ENCODE results near the gene ASTN2. TPM values are rescaled to one million over a fixed set of nuclear protein-coding genes. Genes with fewer than 3 reads are reported as not detected.

Gene ASTN2
- total and polyA plus RNA-seq, 2 experiments from 2014 or later: 5.8 to 7.5 TPM

- Histone ChIP-seq H3K36me3 (ENCODE audit: low read depth) (no peaks in the 10 kb centered on the region), H3K27ac (no peak overlapping the region), H3K4me3 (no peak overlapping the region), H3K79me2 (ENCODE audit: insufficient read depth) (no peaks in the 10 kb centered on the region), H3K9ac (no peak overlapping the region), H3K9me3 (ENCODE audit: low read depth) (no peaks in the 10 kb centered on the region), H3K27me3 (replicated peaks; ENCODE audit: insufficient read depth) (no peaks in the 10 kb centered on the region), H2AFZ (no peak overlapping the region), H3K4me2 (ENCODE audit: unreplicated experiment) (no peak overlapping the region), H4K20me1 (ENCODE audit: insufficient read depth) (no peaks in the 10 kb centered on the region), H3F3A (ENCODE audit: insufficient read depth) (no peaks in the 10 kb centered on the region), H3K9me2 (ENCODE audit: insufficient read depth) (no peaks in the 10 kb centered on the region), H3K4me1 (ENCODE audit: insufficient read depth) (no peaks in the 10 kb centered on the region)
- 0% methylated on average over 1 of the region's 1 CpG for WGBS, 2 experiments (ENCODE audit: low coverage in 1 of 2, low lambda C conversion rate in 2 of 2, missing lambda C conversion rate in 2 of 2)
- TF ChIP-seq EZH2 (IDR thresholded peaks at IDR 0.05; ENCODE audit: insufficient read depth, poor library complexity, severe bottlenecking) (no peak), EZH2phosphoT487 (IDR thresholded peaks at IDR 0.05; ENCODE audit: insufficient read depth, low read depth) (no peak)
- peak; percentile 58 for DNase-seq
- in situ Hi-C loops (cut with MboI): no loop called here
Measured at GRCh38 chr9:117092582-117092981, 322.3 kb downstream of the ASTN2 start.

GRCh38 chr9:117091529-117091928, 323.3 kb downstream of the ASTN2 start:
- Histone ChIP-seq H3F3A (ENCODE audit: insufficient read depth) (no peaks in the 10 kb centered on the region), H3K9me3 (ENCODE audit: low read depth) (no peaks in the 10 kb centered on the region), H3K4me1 (ENCODE audit: insufficient read depth) (no peaks in the 10 kb centered on the region), H3K79me2 (ENCODE audit: insufficient read depth) (no peaks in the 10 kb centered on the region), H3K36me3 (ENCODE audit: low read depth) (no peaks in the 10 kb centered on the region), H3K9me2 (ENCODE audit: insufficient read depth) (no peaks in the 10 kb centered on the region), H3K4me2 (ENCODE audit: unreplicated experiment) (no peak overlapping the region), H3K9ac (no peak overlapping the region), H2AFZ (no peak overlapping the region), H3K27ac (no peak overlapping the region), H3K27me3 (replicated peaks; ENCODE audit: insufficient read depth) (no peaks in the 10 kb centered on the region), H3K4me3 (no peak overlapping the region), H4K20me1 (ENCODE audit: insufficient read depth) (no peaks in the 10 kb centered on the region)
- DNase-seq: no peak
- TF ChIP-seq EZH2phosphoT487 (IDR thresholded peaks at IDR 0.05; ENCODE audit: insufficient read depth, low read depth) (no peak), EZH2 (IDR thresholded peaks at IDR 0.05; ENCODE audit: insufficient read depth, poor library complexity, severe bottlenecking) (no peak)
- WGBS, 2 experiments (ENCODE audit: low coverage in 1 of 2, low lambda C conversion rate in 2 of 2, missing lambda C conversion rate in 2 of 2): 18 to 24% methylated on average over 4 of the region's 4 CpGs
- in situ Hi-C loops (cut with MboI): no loop called here

GRCh38 chr9:117088786-117089185, 326.1 kb downstream of the ASTN2 start:
- 22 to 30% methylated on average over 6 of the region's 6 CpGs for WGBS, 2 experiments (ENCODE audit: low coverage in 1 of 2, low lambda C conversion rate in 2 of 2, missing lambda C conversion rate in 2 of 2)
- H3K4me3 ChIP-seq: no peak overlapping the region
- no peaks in the 10 kb centered on the region for H3K4me1 ChIP-seq (ENCODE audit: insufficient read depth)
- H4K20me1 ChIP-seq (ENCODE audit: insufficient read depth): no peaks in the 10 kb centered on the region
- no peaks in the 10 kb centered on the region for H3K9me3 ChIP-seq (ENCODE audit: low read depth)
- H3K4me2 ChIP-seq (ENCODE audit: unreplicated experiment): no peak overlapping the region
- H3K27ac ChIP-seq: no peak overlapping the region
- no peaks in the 10 kb centered on the region for H3K9me2 ChIP-seq (ENCODE audit: insufficient read depth)
- H3K36me3 ChIP-seq (ENCODE audit: low read depth): no peaks in the 10 kb centered on the region
- no peak overlapping the region for H3K9ac ChIP-seq
- no peaks in the 10 kb centered on the region for H3K79me2 ChIP-seq (ENCODE audit: insufficient read depth)
- no peaks in the 10 kb centered on the region for H3K27me3 ChIP-seq (replicated peaks; ENCODE audit: insufficient read depth)
- in situ Hi-C loops (cut with MboI): no loop called here
- no peak overlapping the region for H2AFZ ChIP-seq
- TF ChIP-seq EZH2 (IDR thresholded peaks at IDR 0.05; ENCODE audit: insufficient read depth, poor library complexity, severe bottlenecking) (no peak), EZH2phosphoT487 (IDR thresholded peaks at IDR 0.05; ENCODE audit: insufficient read depth, low read depth) (no peak)
- DNase-seq: no peak
- H3F3A ChIP-seq (ENCODE audit: insufficient read depth): no peaks in the 10 kb centered on the region

- no peak overlapping the region for H3K4me3 ChIP-seq
- H4K20me1 ChIP-seq (ENCODE audit: insufficient read depth): no peaks in the 10 kb centered on the region
- DNase-seq: no peak
- H3K27ac ChIP-seq: no peak overlapping the region
- 12 to 14% methylated on average over 4 of the region's 4 CpGs for WGBS, 2 experiments (ENCODE audit: low coverage in 1 of 2, low lambda C conversion rate in 2 of 2, missing lambda C conversion rate in 2 of 2)
- H3K36me3 ChIP-seq (ENCODE audit: low read depth): no peaks in the 10 kb centered on the region
- TF ChIP-seq EZH2phosphoT487 (IDR thresholded peaks at IDR 0.05; ENCODE audit: insufficient read depth, low read depth) (no peak), EZH2 (IDR thresholded peaks at IDR 0.05; ENCODE audit: insufficient read depth, poor library complexity, severe bottlenecking) (no peak)
- H3K27me3 ChIP-seq (replicated peaks; ENCODE audit: insufficient read depth): no peaks in the 10 kb centered on the region
- no peak overlapping the region for H2AFZ ChIP-seq
- no peaks in the 10 kb centered on the region for H3F3A ChIP-seq (ENCODE audit: insufficient read depth)
- in situ Hi-C loops (cut with MboI): no loop called here
- no peaks in the 10 kb centered on the region for H3K79me2 ChIP-seq (ENCODE audit: insufficient read depth)
- no peaks in the 10 kb centered on the region for H3K9me2 ChIP-seq (ENCODE audit: insufficient read depth)
- no peaks in the 10 kb centered on the region for H3K9me3 ChIP-seq (ENCODE audit: low read depth)
- H3K9ac ChIP-seq: no peak overlapping the region
- no peak overlapping the region for H3K4me2 ChIP-seq (ENCODE audit: unreplicated experiment)
- H3K4me1 ChIP-seq (ENCODE audit: insufficient read depth): no peaks in the 10 kb centered on the region
Measured at GRCh38 chr9:117088140-117088539, 326.7 kb downstream of the ASTN2 start.

- H3K27ac ChIP-seq: no peak overlapping the region
- no peak overlapping the region for H2AFZ ChIP-seq
- no peak overlapping the region for H3K4me3 ChIP-seq
- H3K4me2 ChIP-seq (ENCODE audit: unreplicated experiment): no peak overlapping the region
- H3K27me3 ChIP-seq (replicated peaks; ENCODE audit: insufficient read depth): no peaks in the 10 kb centered on the region
- no peaks in the 10 kb centered on the region for H3F3A ChIP-seq (ENCODE audit: insufficient read depth)
- no peaks in the 10 kb centered on the region for H3K9me3 ChIP-seq (ENCODE audit: low read depth)
- no peak for TF ChIP-seq EZH2phosphoT487 (IDR thresholded peaks at IDR 0.05; ENCODE audit: insufficient read depth, low read depth)
- no peaks in the 10 kb centered on the region for H3K79me2 ChIP-seq (ENCODE audit: insufficient read depth)
- no peaks in the 10 kb centered on the region for H4K20me1 ChIP-seq (ENCODE audit: insufficient read depth)
- H3K4me1 ChIP-seq (ENCODE audit: insufficient read depth): no peaks in the 10 kb centered on the region
- H3K9ac ChIP-seq: no peak overlapping the region
- 32 to 34% methylated on average over 4 of the region's 4 CpGs for WGBS, 2 experiments (ENCODE audit: low coverage in 1 of 2, low lambda C conversion rate in 2 of 2, missing lambda C conversion rate in 2 of 2)
- no peaks in the 10 kb centered on the region for H3K9me2 ChIP-seq (ENCODE audit: insufficient read depth)
- DNase-seq: no peak
- in situ Hi-C loops (cut with MboI): no loop called here
- no peaks in the 10 kb centered on the region for H3K36me3 ChIP-seq (ENCODE audit: low read depth)
Measured at GRCh38 chr9:117084221-117084620, 330.6 kb downstream of the ASTN2 start.

Measured in GM23248 (cell line).